ENCODE data around the gene RXFP3. TPM values are rescaled to one million over a fixed set of nuclear protein-coding genes. Genes with fewer than 3 reads are reported as not detected.
A peak's percentile ranks its signal among the peaks of the same experiment; 100 is the strongest.

The RXFP3 gene, protein sequence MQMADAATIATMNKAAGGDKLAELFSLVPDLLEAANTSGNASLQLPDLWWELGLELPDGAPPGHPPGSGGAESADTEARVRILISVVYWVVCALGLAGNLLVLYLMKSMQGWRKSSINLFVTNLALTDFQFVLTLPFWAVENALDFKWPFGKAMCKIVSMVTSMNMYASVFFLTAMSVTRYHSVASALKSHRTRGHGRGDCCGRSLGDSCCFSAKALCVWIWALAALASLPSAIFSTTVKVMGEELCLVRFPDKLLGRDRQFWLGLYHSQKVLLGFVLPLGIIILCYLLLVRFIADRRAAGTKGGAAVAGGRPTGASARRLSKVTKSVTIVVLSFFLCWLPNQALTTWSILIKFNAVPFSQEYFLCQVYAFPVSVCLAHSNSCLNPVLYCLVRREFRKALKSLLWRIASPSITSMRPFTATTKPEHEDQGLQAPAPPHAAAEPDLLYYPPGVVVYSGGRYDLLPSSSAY
- not detected in 2 replicates for total RNA-seq
- long read RNA-seq, result 0 reads

DNA sequence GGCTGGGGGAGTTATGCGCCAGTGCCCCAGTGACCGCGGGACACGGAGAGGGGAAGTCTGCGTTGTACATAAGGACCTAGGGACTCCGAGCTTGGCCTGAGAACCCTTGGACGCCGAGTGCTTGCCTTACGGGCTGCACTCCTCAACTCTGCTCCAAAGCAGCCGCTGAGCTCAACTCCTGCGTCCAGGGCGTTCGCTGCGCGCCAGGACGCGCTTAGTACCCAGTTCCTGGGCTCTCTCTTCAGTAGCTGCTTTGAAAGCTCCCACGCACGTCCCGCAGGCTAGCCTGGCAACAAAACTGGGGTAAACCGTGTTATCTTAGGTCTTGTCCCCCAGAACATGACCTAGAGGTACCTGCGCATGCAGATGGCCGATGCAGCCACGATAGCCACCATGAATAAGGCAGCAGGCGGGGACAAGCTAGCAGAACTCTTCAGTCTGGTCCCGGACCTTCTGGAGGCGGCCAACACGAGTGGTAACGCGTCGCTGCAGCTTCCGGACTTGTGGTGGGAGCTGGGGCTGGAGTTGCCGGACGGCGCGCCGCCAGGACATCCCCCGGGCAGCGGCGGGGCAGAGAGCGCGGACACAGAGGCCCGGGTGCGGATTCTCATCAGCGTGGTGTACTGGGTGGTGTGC is at the start of gene RXFP3:
TSS of gene RXFP3 (plus strand) at position 6 of the 636 bp plus-strand sequence. CDS start at position 361, 355 bp downstream.
- Mint-ChIP-seq H3K4me3 (ENCODE audit: low read depth) (peak within 1 kb of the TSS; percentile 74), H3K36me3 (ENCODE audit: insufficient read depth) (no peaks in the 10 kb centered on the region), H3K27ac (no peak within 1 kb of the TSS), H3K4me1 (ENCODE audit: low read depth) (no peaks in the 10 kb centered on the region), H3K27me3 (peaks cover 30% of the 10 kb centered on the region), H3K9me3 (ENCODE audit: low read depth) (no peaks in the 10 kb centered on the region)
- no peak for DNase-seq (ENCODE audit: low spot score, unreplicated experiment)
- TF ChIP-seq, protein P1, sequence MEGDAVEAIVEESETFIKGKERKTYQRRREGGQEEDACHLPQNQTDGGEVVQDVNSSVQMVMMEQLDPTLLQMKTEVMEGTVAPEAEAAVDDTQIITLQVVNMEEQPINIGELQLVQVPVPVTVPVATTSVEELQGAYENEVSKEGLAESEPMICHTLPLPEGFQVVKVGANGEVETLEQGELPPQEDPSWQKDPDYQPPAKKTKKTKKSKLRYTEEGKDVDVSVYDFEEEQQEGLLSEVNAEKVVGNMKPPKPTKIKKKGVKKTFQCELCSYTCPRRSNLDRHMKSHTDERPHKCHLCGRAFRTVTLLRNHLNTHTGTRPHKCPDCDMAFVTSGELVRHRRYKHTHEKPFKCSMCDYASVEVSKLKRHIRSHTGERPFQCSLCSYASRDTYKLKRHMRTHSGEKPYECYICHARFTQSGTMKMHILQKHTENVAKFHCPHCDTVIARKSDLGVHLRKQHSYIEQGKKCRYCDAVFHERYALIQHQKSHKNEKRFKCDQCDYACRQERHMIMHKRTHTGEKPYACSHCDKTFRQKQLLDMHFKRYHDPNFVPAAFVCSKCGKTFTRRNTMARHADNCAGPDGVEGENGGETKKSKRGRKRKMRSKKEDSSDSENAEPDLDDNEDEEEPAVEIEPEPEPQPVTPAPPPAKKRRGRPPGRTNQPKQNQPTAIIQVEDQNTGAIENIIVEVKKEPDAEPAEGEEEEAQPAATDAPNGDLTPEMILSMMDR (IDR thresholded peaks at IDR 0.05; ENCODE audit: unreplicated experiment), result no peak

DNA sequence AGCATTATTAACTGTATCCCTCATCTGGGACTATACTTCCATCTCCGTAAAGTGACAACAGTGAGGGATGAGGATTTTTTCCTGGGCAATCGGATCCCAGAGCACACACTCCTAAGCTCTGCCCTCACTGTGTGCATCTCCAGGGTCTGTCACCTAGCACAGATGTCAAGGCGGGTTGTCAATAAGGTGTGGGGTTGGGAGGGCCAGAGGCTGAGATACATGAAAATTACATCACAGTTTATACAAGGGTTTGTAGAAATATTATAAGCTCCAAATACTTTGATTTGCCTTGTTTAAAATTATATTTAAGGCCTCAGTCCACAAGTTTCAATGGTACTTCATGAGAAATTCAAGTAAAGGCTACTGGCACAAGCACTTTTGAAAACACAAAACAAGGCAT is 48.9 kb upstream of the RXFP3 start:
- DNase-seq (ENCODE audit: low spot score, unreplicated experiment), result no peak
- Mint-ChIP-seq H3K27me3 (no peaks in the 10 kb centered on the region), H3K4me1 (ENCODE audit: low read depth) (peaks cover 21% of the 10 kb centered on the region), H3K4me3 (ENCODE audit: low read depth) (no peak overlapping the region), H3K9me3 (ENCODE audit: low read depth) (no peaks in the 10 kb centered on the region), H3K36me3 (ENCODE audit: insufficient read depth) (no peaks in the 10 kb centered on the region), H3K27ac (peak overlapping the region; percentile 19)
- TF ChIP-seq, protein P1 (IDR thresholded peaks at IDR 0.05; ENCODE audit: unreplicated experiment), result no peak

DNA sequence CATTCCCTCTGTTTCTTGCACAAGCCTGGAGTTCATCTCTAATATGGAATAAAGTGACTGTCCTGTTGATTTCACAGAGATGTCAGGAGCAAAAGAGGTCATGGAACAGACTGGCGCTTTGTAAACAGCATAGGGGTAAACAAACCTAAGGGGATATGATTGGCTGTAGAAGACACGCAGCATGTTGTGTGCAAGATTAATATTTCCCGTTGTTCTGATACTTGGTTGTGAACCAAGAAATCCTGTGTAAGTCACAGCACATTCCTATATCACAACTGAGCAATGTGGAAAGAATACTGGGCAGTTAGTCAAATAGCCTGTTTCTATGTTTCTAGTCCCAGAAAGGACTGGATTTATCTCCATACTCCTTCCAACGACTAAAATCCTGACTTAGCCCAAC is 47.6 kb upstream of the RXFP3 start:
- Mint-ChIP-seq H3K36me3 (ENCODE audit: insufficient read depth) (no peaks in the 10 kb centered on the region), H3K27me3 (no peaks in the 10 kb centered on the region), H3K9me3 (ENCODE audit: low read depth) (no peaks in the 10 kb centered on the region), H3K27ac (no peak overlapping the region), H3K4me3 (ENCODE audit: low read depth) (no peak overlapping the region), H3K4me1 (ENCODE audit: low read depth) (peaks cover 30% of the 10 kb centered on the region)
- DNase-seq (ENCODE audit: low spot score, unreplicated experiment), result no peak
- TF ChIP-seq, protein P1 (IDR thresholded peaks at IDR 0.05; ENCODE audit: unreplicated experiment), result no peak

DNA sequence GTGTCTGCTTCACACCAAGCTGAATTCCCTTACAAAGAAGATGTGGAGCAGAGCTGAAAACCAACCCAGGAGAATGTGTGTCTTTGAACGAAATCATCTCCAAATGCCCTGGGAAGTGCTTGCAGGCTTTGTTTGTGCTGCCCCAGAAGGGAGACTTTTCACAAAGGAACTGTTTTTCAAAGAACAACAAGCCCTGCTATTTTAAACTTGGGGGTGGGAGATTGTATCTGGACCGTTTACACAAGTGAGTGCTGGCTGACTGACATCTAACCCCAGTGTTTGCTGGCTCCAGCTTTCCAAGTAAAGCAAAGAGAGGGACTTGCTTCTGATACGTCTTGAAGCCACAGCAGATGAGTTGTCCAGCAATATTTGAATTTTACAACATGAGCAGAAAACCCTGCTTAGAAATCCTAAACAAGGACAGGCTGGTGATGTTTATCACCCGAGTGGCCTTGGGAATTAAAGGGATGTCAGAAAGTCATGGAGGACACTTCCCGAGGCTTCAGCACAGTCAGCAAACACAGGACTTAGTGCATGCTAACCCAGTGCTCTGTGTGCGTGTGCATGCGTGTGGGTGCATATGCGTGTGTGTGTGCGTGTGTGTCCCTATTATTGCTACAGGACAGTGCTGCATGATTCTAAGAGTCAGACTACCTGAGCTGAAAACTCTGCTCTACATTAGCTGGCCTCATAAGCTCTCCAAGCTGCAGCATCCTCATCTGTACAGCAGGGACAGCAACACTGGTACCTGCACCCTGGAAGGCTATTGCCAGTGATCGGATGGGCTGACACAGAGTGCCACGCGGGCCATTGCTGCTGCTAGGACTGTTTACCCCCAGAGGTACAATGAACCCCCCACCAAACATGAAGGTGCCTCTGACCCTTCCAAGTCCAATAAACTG is 45.8 kb upstream of the RXFP3 start:
- Mint-ChIP-seq H3K36me3 (ENCODE audit: insufficient read depth) (no peaks in the 10 kb centered on the region), H3K27me3 (peaks cover 4% of the 10 kb centered on the region), H3K4me1 (ENCODE audit: low read depth) (peaks cover 31% of the 10 kb centered on the region), H3K4me3 (ENCODE audit: low read depth) (peak overlapping the region; percentile 80), H3K27ac (no peak overlapping the region), H3K9me3 (ENCODE audit: low read depth) (no peaks in the 10 kb centered on the region)
- TF ChIP-seq, protein P1 (IDR thresholded peaks at IDR 0.05; ENCODE audit: unreplicated experiment), result peak; percentile 28
- DNase-seq (ENCODE audit: low spot score, unreplicated experiment), result no peak

DNA sequence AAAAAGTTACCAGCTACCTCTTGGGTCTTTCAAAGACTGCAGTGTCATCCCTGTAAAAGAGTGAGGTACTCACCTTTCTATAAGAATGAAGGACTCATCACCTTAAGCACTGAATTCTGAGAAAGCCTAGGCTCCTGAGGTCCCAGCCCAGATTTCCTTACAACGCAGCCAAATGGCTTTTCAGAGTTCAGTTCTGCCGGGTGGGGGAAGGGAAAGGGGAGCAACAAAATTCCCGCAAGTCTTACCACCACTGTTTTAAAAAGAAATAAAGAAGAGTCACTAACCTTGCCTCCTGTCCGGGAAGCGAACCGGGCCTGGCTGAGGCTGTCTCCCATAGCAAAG is 44.8 kb upstream of the RXFP3 start:
- H3K36me3 Mint-ChIP-seq (ENCODE audit: insufficient read depth), result no peaks in the 10 kb centered on the region
- H3K9me3 Mint-ChIP-seq (ENCODE audit: low read depth), result no peaks in the 10 kb centered on the region
- peaks cover 31% of the 10 kb centered on the region for H3K4me1 Mint-ChIP-seq (ENCODE audit: low read depth)
- H3K27me3 Mint-ChIP-seq, result peaks cover 4% of the 10 kb centered on the region
- H3K4me3 Mint-ChIP-seq (ENCODE audit: low read depth), result peak overlapping the region; percentile 80
- no peak for DNase-seq (ENCODE audit: low spot score, unreplicated experiment)
- peak overlapping the region; percentile 73 for H3K27ac Mint-ChIP-seq
- TF ChIP-seq, protein P1 (IDR thresholded peaks at IDR 0.05; ENCODE audit: unreplicated experiment), result peak; percentile 4
